T-cell (primary cell): Measurements from ENCODE around the gene TNPO3. TPM values are rescaled to one million over a fixed set of nuclear protein-coding genes. Genes with fewer than 3 reads are reported as not detected.

ENCODE experiments used
- ATAC-seq, 4 experiments: fragments of 200-7000 bp in 3 of 4; fragments of 150-1000 bp in 1 of 4; cut with Tn5 transposase; replicated peaks in 1 of 4; 1 replicate in 3 of 4; 2 replicates in 1 of 4; pipeline ENCODE4 v1.10.0; 2021; ENCODE audit warnings: moderate library complexity in 3 of 4, mild to moderate bottlenecking in 2 of 4, moderate number of reproducible peaks in 1 of 4
- CTCF ChIA-PET, 2 donors: fragments of 300-600 bp; sonication (Branson Sonifier 250); formaldehyde crosslinking; loops; one replicate each; lab custom pipeline; 2022; ENCODE audit warnings: antibody characterized with exemption in 2 of 2; lab: Charles Lee
- POLR2A ChIA-PET, 2 donors: fragments of 300-600 bp; sonication (Branson Sonifier 250); formaldehyde crosslinking; loops; one replicate each; lab custom pipeline; 2022; ENCODE audit warnings: antibody characterized with exemption in 2 of 2; lab: Charles Lee
- DNase-seq, 35 experiments: peaks; one replicate each; pipeline versions ENCODE4 v3.0.0 to v3.0.0-alpha.2; 2013 to 2023
- H3K27ac ChIP-seq: one replicate; pipeline ENCODE4 v1.5.1; 2013; ENCODE audit warnings: low read length
- H3K27me3 ChIP-seq, 2 experiments: replicated peaks in 1 of 2; 1 replicate in 1 of 2; 2 replicates in 1 of 2; pipeline versions ENCODE4 v1.6.1 to v1.7.0; 2013; ENCODE audit warnings: low read length in 1 of 2, mixed read lengths in 1 of 2; ENCODE audit not compliant: control insufficient read depth in 2 of 2, insufficient read depth in 2 of 2; ENCODE audit errors: extremely low read depth in 1 of 2
- H3K36me3 ChIP-seq, 2 donors: 1 replicate in 1 of 2; 2 replicates in 1 of 2; pipeline versions ENCODE4 v1.6.1 to v1.7.0; 2013; ENCODE audit warnings: low read length in 1 of 2; ENCODE audit not compliant: control insufficient read depth in 2 of 2, insufficient read depth in 1 of 2; ENCODE audit errors: extremely low read depth in 1 of 2
- H3K4me1 ChIP-seq, 2 experiments: 1 replicate in 1 of 2; 2 replicates in 1 of 2; pipeline versions ENCODE4 v1.6.1 to v1.7.0; 2013; ENCODE audit warnings: low read length in 2 of 2, mixed read lengths in 1 of 2; ENCODE audit not compliant: insufficient read depth in 2 of 2, control insufficient read depth in 1 of 2; ENCODE audit errors: extremely low read depth in 1 of 2
- H3K4me3 ChIP-seq, 2 donors: 1 replicate in 1 of 2; 2 replicates in 1 of 2; pipeline versions ENCODE4 v1.5.1 to v1.7.0; 2013; ENCODE audit warnings: mild to moderate bottlenecking in 2 of 2, low read length in 1 of 2, moderate library complexity in 1 of 2; ENCODE audit not compliant: control insufficient read depth in 1 of 2; ENCODE audit errors: extremely low read depth in 1 of 2
- H3K9me3 ChIP-seq: 2 replicates; pipeline ENCODE4 v1.7.0; 2013
- H3K27ac Mint-ChIP-seq, 2 donors: one replicate each; pipeline ENCODE4 v1.8.0; 2020 to 2021; ENCODE audit warnings: mild to moderate bottlenecking in 2 of 2, mixed read lengths in 2 of 2
- H3K27me3 Mint-ChIP-seq, 2 donors: one replicate each; pipeline ENCODE4 v1.8.0; 2021 to 2022; ENCODE audit warnings: mixed read lengths in 2 of 2
- H3K36me3 Mint-ChIP-seq: one replicate; pipeline ENCODE4 v1.8.0; 2021; ENCODE audit warnings: mixed read lengths
- H3K4me1 Mint-ChIP-seq, 3 donors: one replicate each; pipeline ENCODE4 v1.8.0; 2020 to 2022; ENCODE audit warnings: mixed read lengths in 3 of 3, mild to moderate bottlenecking in 1 of 3
- H3K4me3 Mint-ChIP-seq, 3 donors: one replicate each; pipeline ENCODE4 v1.8.0; 2020 to 2022; ENCODE audit warnings: mild to moderate bottlenecking in 3 of 3, mixed read lengths in 3 of 3, moderate library complexity in 3 of 3
- H3K9me3 Mint-ChIP-seq, 3 donors: one replicate each; pipeline ENCODE4 v1.8.0; 2020 to 2022; ENCODE audit warnings: mixed read lengths in 3 of 3
- WGBS: methylation state at CpG from one replicate; pipeline ENCODE4 v1.1.5; 2013; ENCODE audit warnings: missing lambda C conversion rate; ENCODE audit not compliant: insufficient coverage; 5-methylcytosine and 5-hydroxymethylcytosine counted together
- total RNA-seq, 35 experiments: library from RNA in 6 of 35; stranded (reverse) in 6 of 35; fragments of 120-200 nt in 1 of 35; gene quantifications; one replicate each; pipeline versions ENCODE4 v1.2.1 to v1.2.4 and lab custom pipeline; 2013 to 2026

The TNPO3 gene
- total RNA-seq, 5 donors from 2014 or later (not counting 1 experiment from before 2014, with no cell fraction given): 26.5 to 39.9 (median 35.9) TPM

DNA sequence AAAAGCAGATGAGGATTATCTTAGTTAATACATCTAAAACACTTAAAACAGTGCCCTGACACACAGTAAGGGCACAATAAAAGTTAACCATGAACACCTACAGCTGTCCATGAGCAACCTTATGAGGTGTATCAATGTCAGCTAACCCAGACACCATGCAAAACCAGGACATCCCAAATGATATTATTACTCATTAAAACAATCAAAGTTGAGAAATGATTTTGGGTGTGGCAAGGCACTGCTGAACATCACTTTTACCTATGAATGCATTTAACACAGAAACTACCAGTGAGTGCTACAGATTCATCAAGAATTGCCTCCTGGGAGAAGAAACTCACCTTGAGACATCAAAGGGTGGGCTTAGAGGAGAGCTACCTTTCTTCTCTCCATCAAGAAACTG is 98.9 kb downstream of the TNPO3 start:
- Mint-ChIP-seq H3K9me3 (no peaks in the 10 kb centered on the region), H3K4me3 (no peak overlapping the region), H3K27me3 (no peaks in the 10 kb centered on the region), H3K4me1 (peaks cover 0 to 2% (median 0%) of the 10 kb centered on the region in 3 donors), H3K27ac (no peak overlapping the region), H3K36me3 (peaks cover 52% of the 10 kb centered on the region)
- Histone ChIP-seq H3K9me3 (no peaks in the 10 kb centered on the region), H3K27me3 (no peaks in the 10 kb centered on the region), H3K4me1 (no peaks in the 10 kb centered on the region), H3K27ac (no peak overlapping the region), H3K36me3 (peaks cover 7 to 79% of the 10 kb centered on the region in 2 donors), H3K4me3 (no peak overlapping the region)
- ChIA-PET POLR2A (interaction anchor here in 1 of 2 donors (0.6 kb wide), 1 partner anchor 18 kb away, joined by 5 read pairs; no protein-coding TSS in a partner anchor), CTCF (no interaction called here)
- ATAC-seq (no peak), DNase-seq (no peak)

DNA sequence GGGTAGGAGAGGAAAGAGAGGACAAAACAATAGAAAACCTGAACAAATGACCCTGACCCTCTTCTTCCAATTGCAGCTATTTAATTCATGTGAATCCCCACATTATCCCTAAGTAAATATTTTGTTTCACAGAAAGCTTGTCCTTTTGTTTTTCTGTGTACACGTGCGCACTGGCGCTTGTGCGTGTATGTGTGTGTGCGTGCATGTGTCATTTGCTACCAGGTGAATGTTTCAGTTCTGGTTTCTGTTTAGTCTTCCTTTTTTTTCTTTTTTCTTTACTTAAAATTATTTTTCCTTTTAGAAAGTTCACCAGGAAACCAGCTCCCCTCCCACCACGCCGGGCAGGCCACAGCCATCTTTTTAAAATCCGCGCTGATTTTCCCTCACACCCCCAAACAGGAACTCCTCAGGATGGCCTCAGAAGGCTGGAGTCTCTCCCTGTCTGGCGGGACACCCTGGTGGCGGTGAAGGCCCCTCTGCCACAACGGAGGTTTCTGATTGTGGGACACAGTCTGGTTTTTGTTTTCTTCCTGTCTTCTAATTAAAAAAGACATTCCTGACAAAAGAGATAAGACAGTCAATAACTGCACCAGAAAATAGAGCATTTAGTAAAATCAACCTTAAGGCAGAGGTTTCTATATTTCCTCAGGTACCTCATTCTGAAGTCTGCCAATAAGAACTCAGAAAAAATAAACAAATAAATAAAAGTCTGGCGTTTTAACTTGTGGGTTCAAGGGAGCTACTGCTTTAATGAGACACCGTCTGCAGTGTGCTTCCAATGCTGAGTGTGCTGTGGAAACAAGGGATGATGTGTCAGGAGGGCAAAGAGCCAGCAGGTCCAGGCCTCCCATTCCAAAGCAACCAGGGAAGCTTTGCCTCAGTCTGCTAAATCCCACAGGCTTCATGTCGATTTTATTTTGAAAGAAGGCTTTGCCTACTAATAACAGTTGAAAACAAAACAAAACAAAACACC is 99.8 kb downstream of the TNPO3 start:
- Histone ChIP-seq H3K36me3 (peaks cover 7 to 76% of the 10 kb centered on the region in 2 donors), H3K27ac (no peak overlapping the region), H3K4me1 (no peaks in the 10 kb centered on the region), H3K27me3 (no peaks in the 10 kb centered on the region), H3K4me3 (no peak overlapping the region), H3K9me3 (no peaks in the 10 kb centered on the region)
- peaks cover 56% of the 10 kb centered on the region for H3K36me3 Mint-ChIP-seq
- ATAC-seq (no peak), DNase-seq (no peak)
- H3K9me3 Mint-ChIP-seq: no peaks in the 10 kb centered on the region
- no peak overlapping the region for H3K4me3 Mint-ChIP-seq
- CTCF ChIA-PET: no interaction called here
- 81% methylated on average over 6 of the region's 15 CpGs for WGBS
- H3K27ac Mint-ChIP-seq: no peak overlapping the region
- H3K27me3 Mint-ChIP-seq: no peaks in the 10 kb centered on the region
- H3K4me1 Mint-ChIP-seq: peaks cover 0 to 2% (median 0%) of the 10 kb centered on the region in 3 donors
- POLR2A ChIA-PET: interaction anchor here in 1 of 2 donors (0.6 kb wide), 1 partner anchor 31 kb away, joined by 3 read pairs; no protein-coding TSS in a partner anchor

DNA sequence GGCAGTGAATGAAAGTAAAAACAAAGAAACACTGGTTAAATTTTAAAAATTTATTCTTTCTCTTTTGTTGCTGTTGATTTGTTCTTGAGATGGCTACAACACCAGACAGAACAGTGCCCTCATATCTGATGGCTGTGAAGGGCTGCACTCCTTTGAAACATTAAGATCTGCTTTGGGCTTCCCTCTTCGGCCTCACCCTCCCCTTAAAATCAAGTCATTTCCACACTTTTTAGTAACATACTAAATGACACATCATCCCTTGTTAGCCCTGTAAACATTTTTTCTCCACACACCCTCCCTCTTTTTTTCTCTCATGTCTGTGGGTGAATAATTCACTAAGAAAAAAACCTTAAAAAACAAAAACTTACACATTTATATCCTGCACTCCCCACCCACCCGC is 100.8 kb downstream of the TNPO3 start:
- ATAC-seq (no peak), DNase-seq (no peak)
- H3K9me3 ChIP-seq: no peaks in the 10 kb centered on the region
- no peaks in the 10 kb centered on the region for H3K27me3 ChIP-seq
- CTCF ChIA-PET: no interaction called here
- POLR2A ChIA-PET: no interaction called here
- H3K4me3 Mint-ChIP-seq: no peak overlapping the region
- peaks cover 0 to 2% (median 0%) of the 10 kb centered on the region in 3 donors for H3K4me1 Mint-ChIP-seq
- H3K36me3 ChIP-seq: peaks cover 3 to 67% of the 10 kb centered on the region in 2 donors
- no peak overlapping the region for H3K27ac ChIP-seq
- H3K27me3 Mint-ChIP-seq: no peaks in the 10 kb centered on the region
- no peak overlapping the region for H3K4me3 ChIP-seq
- WGBS: no CpG with 5 or more reads among the region's 2 CpGs
- no peaks in the 10 kb centered on the region for H3K4me1 ChIP-seq
- no peaks in the 10 kb centered on the region for H3K9me3 Mint-ChIP-seq
- no peak overlapping the region for H3K27ac Mint-ChIP-seq
- H3K36me3 Mint-ChIP-seq: peaks cover 52% of the 10 kb centered on the region

DNA sequence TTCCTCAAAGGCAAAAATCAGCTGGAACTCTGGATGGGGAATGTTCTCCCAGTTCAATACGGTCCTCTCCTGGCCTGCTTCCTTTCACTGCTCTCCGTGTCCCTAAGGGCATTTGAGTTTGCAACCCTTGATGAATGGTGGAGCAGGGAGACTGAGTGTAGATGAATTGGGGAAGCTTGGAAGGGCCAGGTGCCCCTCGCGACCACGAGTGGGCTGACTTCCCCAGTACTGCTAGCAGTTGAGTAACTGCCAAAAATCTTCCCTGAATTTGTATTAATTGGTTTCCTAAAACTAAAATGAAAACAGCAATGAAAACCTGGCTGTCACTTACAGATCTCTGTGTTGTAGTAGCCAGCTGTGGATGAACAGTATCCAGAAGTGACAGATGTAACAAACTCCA is 103.6 kb downstream of the TNPO3 start:
- ATAC-seq (no peak), DNase-seq (no peak)
- Histone ChIP-seq H3K4me3 (no peak overlapping the region), H3K4me1 (no peaks in the 10 kb centered on the region), H3K36me3 (peaks cover 3 to 42% of the 10 kb centered on the region in 2 donors), H3K27ac (no peak overlapping the region), H3K9me3 (no peaks in the 10 kb centered on the region), H3K27me3 (no peaks in the 10 kb centered on the region)
- Mint-ChIP-seq H3K27ac (no peak overlapping the region), H3K4me3 (no peak overlapping the region), H3K9me3 (no peaks in the 10 kb centered on the region), H3K36me3 (peaks cover 43% of the 10 kb centered on the region), H3K27me3 (no peaks in the 10 kb centered on the region), H3K4me1 (peaks cover 0 to 2% (median 0%) of the 10 kb centered on the region in 3 donors)
- WGBS: 100% methylated on average over 2 of the region's 5 CpGs
- ChIA-PET CTCF (no interaction called here), POLR2A (no interaction called here)

DNA sequence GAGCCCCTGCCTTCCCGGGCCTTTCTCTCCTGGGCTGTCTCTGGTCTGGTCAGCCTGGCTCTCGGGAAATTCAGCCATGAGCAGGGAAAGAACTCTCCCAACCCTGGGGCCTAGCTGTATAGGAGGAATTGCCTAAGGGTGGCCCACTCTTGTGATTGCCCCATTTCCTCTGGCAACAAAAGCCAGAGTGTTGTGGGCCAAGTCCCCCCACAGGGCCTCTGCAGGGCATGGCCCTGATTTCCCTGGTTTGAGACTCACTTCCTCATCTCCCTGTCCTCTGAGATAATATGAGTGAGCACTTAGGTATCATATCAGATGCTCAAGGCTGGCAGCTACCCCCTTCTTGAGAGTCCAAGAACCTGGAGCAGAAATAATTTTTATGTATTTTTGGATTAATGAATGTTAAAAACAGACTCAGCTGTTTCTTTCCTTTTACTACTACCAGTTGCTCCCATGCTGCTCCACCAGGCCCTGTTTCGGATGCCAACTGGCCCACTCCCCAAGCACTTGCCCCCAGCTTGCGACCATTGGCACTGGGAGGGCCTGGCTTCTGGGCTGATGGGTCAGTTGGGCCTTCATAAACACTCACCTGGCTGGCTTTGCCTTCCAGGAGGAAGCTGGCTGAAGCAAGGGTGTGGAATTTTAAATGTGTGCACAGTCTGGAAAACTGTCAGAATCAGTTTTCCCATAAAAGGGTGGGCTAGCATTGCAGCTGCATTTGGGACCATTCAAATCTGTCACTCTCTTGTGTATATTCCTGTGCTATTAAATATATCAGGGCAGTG is 105.7 kb downstream of the TNPO3 start:
- Mint-ChIP-seq H3K36me3 (peaks cover 28% of the 10 kb centered on the region), H3K4me1 (no peaks in the 10 kb centered on the region), H3K27ac (peak overlapping the region in 1 of 2 donors; percentile 4), H3K9me3 (no peaks in the 10 kb centered on the region), H3K4me3 (no peak overlapping the region), H3K27me3 (no peaks in the 10 kb centered on the region)
- DNase-seq (no peak), ATAC-seq (no peak)
- WGBS: no CpG with 5 or more reads among the region's 4 CpGs
- Histone ChIP-seq H3K36me3 (peaks cover 0 to 23% of the 10 kb centered on the region in 2 donors), H3K9me3 (no peaks in the 10 kb centered on the region), H3K27ac (no peak overlapping the region), H3K4me3 (no peak overlapping the region), H3K27me3 (no peaks in the 10 kb centered on the region), H3K4me1 (no peaks in the 10 kb centered on the region)
- ChIA-PET CTCF (interaction anchor here in 1 of 2 donors (0.5 kb wide), 1 partner anchor 88 kb away, joined by 3 read pairs; no protein-coding TSS in a partner anchor), POLR2A (no interaction called here)

DNA sequence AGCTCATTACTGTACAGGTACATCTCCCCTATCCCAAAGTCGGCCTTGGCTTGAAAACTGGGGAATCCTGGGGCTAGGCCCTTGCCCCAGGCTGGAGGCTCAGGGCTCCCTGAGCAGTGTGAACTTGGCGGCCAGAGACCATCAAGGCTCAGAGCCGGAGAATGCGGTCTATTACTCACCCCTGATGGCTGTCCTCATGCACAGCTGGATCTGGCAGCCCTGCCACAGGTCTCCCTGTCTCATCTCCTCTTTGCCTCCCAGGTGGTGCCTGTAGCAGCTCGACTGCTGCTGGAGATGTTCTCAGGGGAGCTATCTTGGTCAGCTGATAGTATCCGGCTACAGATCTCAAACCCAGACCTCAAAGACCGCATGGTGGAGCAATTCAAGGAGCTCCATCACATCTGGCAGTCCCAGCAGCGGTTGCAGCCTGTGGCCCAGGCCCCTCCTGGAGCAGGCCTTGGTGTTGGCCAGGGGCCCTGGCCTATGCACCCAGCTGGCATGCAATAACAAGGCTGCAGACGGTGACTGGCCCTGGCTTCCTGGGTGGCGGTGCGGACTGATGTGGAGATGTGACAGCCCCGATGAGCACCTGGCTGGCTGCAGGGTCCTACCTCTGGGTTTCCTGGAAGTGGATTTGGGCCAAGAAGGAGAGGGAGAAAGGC is 106.5 kb downstream of the TNPO3 start:
- Mint-ChIP-seq H3K4me3 (no peak overlapping the region), H3K9me3 (no peaks in the 10 kb centered on the region), H3K36me3 (peaks cover 23% of the 10 kb centered on the region), H3K4me1 (no peaks in the 10 kb centered on the region), H3K27ac (no peak overlapping the region), H3K27me3 (no peaks in the 10 kb centered on the region)
- H3K36me3 ChIP-seq: peaks cover 0 to 16% of the 10 kb centered on the region in 2 donors
- no peaks in the 10 kb centered on the region for H3K9me3 ChIP-seq
- POLR2A ChIA-PET: no interaction called here
- CTCF ChIA-PET: no interaction called here
- H3K4me3 ChIP-seq: no peak overlapping the region
- DNase-seq (no peak), ATAC-seq (no peak)
- no peak overlapping the region for H3K27ac ChIP-seq
- no peaks in the 10 kb centered on the region for H3K4me1 ChIP-seq
- no peaks in the 10 kb centered on the region for H3K27me3 ChIP-seq
- WGBS: 93% methylated on average over 11 of the region's 12 CpGs
